Keratinocyte (primary cell): ENCODE data around the gene PPP2R5E. TPM values are rescaled to one million over a fixed set of nuclear protein-coding genes. Genes with fewer than 3 reads are reported as not detected.

ENCODE experiments used
- DNase-seq: peaks from one replicate; pipeline ENCODE4 v3.0.0-alpha.2; 2011; ENCODE audit warnings: low read depth, missing footprints, low spot score
- FAIRE-seq: peaks from 2 replicates; lab custom pipeline; 2011; peaks lifted over from hg19 to GRCh38; lab: Jason Lieb, UNC
- H2AFZ ChIP-seq: 2 replicates; pipeline ENCODE4 v1.6.0; 2012; ENCODE audit warnings: low read length, control low read depth, inconsistent platforms; ENCODE audit not compliant: control insufficient read depth
- H3K27ac ChIP-seq: 2 replicates; pipeline ENCODE4 v1.5.1; 2011; ENCODE audit warnings: low read length; ENCODE audit not compliant: control insufficient read depth, insufficient read depth
- H3K27me3 ChIP-seq: 3 replicates; pipeline ENCODE4 v1.6.0; 2011; ENCODE audit warnings: low read length; ENCODE audit not compliant: control insufficient read depth, insufficient read depth; ENCODE audit errors: extremely low read depth
- H3K36me3 ChIP-seq, 2 experiments: 2 replicates in 1 of 2; 3 replicates in 1 of 2; pipeline ENCODE4 v1.5.1; 2011; ENCODE audit warnings: low read length in 2 of 2, mild to moderate bottlenecking in 1 of 2; ENCODE audit not compliant: control insufficient read depth in 2 of 2, insufficient read depth in 2 of 2; ENCODE audit errors: extremely low read depth in 1 of 2
- H3K4me1 ChIP-seq: 3 replicates; pipeline ENCODE4 v1.5.1; 2011; ENCODE audit warnings: low read length; ENCODE audit not compliant: control insufficient read depth, insufficient read depth; ENCODE audit errors: extremely low read depth
- H3K4me2 ChIP-seq: 3 replicates; pipeline ENCODE4 v1.6.0; 2011; ENCODE audit warnings: low read depth, low read length; ENCODE audit not compliant: control insufficient read depth, insufficient read depth; ENCODE audit errors: extremely low read depth
- H3K4me3 ChIP-seq, 3 experiments: fragments of 200-600 bp in 1 of 3; sonication (generic) in 1 of 3; 2 replicates in 2 of 3; 3 replicates in 1 of 3; pipeline ENCODE4 v1.5.1; 2011 to 2016; ENCODE audit warnings: low read length in 3 of 3, mild to moderate bottlenecking in 3 of 3, control low read depth in 2 of 3, inconsistent platforms in 1 of 3, low read depth in 1 of 3, mixed read lengths in 1 of 3, mixed run types in 1 of 3, moderate library complexity in 1 of 3; ENCODE audit not compliant: control insufficient read depth in 2 of 3, insufficient read depth in 2 of 3; ENCODE audit errors: extremely low read depth in 1 of 3
- H3K79me2 ChIP-seq: 2 replicates; pipeline ENCODE4 v1.6.0; 2012; ENCODE audit warnings: low read length; ENCODE audit not compliant: control insufficient read depth, insufficient read depth
- H3K9ac ChIP-seq: 3 replicates; pipeline ENCODE4 v1.6.0; 2011; ENCODE audit warnings: low read length; ENCODE audit not compliant: control insufficient read depth, insufficient read depth; ENCODE audit errors: extremely low read depth
- H3K9me1 ChIP-seq: 3 replicates; pipeline ENCODE4 v1.6.0; 2011; ENCODE audit warnings: low read length; ENCODE audit not compliant: control insufficient read depth, insufficient read depth; ENCODE audit errors: extremely low read depth
- H3K9me3 ChIP-seq: 2 replicates; pipeline ENCODE4 v1.5.1; 2012; ENCODE audit warnings: low read depth, low read length; ENCODE audit not compliant: control insufficient read depth
- H4K20me1 ChIP-seq: 3 replicates; pipeline ENCODE4 v1.6.0; 2011; ENCODE audit warnings: low read length; ENCODE audit not compliant: control insufficient read depth, insufficient read depth; ENCODE audit errors: extremely low read depth
- EZH2 ChIP-seq: IDR thresholded peaks from one replicate; pipeline ENCODE4 v1.6.1; 2012; ENCODE audit warnings: inconsistent platforms, mild to moderate bottlenecking, low read length, moderate library complexity
- dilution Hi-C: fragments of 300-500 bp; cut with MboI; formaldehyde crosslinking; loops from one replicate; pipeline ENCODE4 v1.7.0; 2020; ENCODE audit warnings: low sequenced_read_pairs; ENCODE audit not compliant: extremely low pct_ligation_motif_present
- polyA plus RNA-seq, 5 experiments: library from polyadenylated mRNA; depleted of rRNA in 3 of 5; stranded (reverse) in 3 of 5; stranded (forward) in 1 of 5; unstranded in 1 of 5; fragments of >200 nt; gene quantifications; 1 replicate in 1 of 5; 2 replicates in 3 of 5; 3 replicates in 1 of 5; pipeline versions ENCODE4 v1.2.1 to v1.2.3, GENCODE V29; 2011 to 2012; ENCODE audit warnings: missing spikeins in 2 of 5, low read depth in 1 of 5, low replicate concordance in 1 of 5
- TF ChIP-seq, protein P1 (sequence below), 3 experiments: IDR thresholded peaks in 1 of 3; conservative IDR thresholded peaks in 1 of 3; optimal IDR thresholded peaks in 1 of 3; 2 replicates in 2 of 3; 3 replicates in 1 of 3; pipeline versions ENCODE3 to v1.5.1; 2011; ENCODE audit warnings: low read length in 3 of 3, mild to moderate bottlenecking in 3 of 3, moderate library complexity in 2 of 3, control low read depth in 1 of 3, inconsistent platforms in 1 of 3; ENCODE audit not compliant: insufficient read depth in 2 of 3; ENCODE audit errors: extremely low read depth in 1 of 3

The PPP2R5E gene
- polyA plus RNA-seq, 1 donor (not counting 4 experiments of a cell fraction or from before 2014, with no cell fraction given): 22.7 TPM

DNA sequence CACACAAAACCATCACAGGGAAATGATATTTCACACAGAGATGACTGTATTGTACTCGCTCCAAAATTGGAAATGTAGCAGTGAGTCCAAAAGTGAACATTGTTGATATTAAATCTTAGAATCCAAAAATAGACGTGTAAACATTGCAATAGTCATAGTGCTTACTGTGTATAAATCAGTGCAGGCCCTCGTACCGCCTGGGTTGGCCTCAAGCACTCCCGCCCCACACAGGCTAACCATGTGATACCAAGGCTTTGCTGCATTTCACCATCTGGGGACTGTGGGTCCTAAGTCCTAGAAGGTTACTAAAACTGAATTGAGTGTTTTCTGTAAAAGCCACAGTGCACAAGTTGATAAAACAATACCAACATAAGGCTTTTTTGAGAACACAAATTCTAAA, 107.3 kb downstream of the PPP2R5E start:
- Histone ChIP-seq H3K36me3 (no peaks in the 10 kb centered on the region), H2AFZ (no peak overlapping the region), H3K4me3 (no peak overlapping the region), H3K9me3 (no peaks in the 10 kb centered on the region), H3K79me2 (peaks cover 59% of the 10 kb centered on the region), H3K9me1 (no peaks in the 10 kb centered on the region), H3K4me2 (no peak overlapping the region), H4K20me1 (peaks cover 3% of the 10 kb centered on the region), H3K27ac (no peak overlapping the region), H3K4me1 (peaks cover 15% of the 10 kb centered on the region), H3K27me3 (no peaks in the 10 kb centered on the region), H3K9ac (no peak overlapping the region)
- no peak for FAIRE-seq
- dilution Hi-C loops: no loop called here
- TF ChIP-seq EZH2: no peak
- TF ChIP-seq, protein P1, sequence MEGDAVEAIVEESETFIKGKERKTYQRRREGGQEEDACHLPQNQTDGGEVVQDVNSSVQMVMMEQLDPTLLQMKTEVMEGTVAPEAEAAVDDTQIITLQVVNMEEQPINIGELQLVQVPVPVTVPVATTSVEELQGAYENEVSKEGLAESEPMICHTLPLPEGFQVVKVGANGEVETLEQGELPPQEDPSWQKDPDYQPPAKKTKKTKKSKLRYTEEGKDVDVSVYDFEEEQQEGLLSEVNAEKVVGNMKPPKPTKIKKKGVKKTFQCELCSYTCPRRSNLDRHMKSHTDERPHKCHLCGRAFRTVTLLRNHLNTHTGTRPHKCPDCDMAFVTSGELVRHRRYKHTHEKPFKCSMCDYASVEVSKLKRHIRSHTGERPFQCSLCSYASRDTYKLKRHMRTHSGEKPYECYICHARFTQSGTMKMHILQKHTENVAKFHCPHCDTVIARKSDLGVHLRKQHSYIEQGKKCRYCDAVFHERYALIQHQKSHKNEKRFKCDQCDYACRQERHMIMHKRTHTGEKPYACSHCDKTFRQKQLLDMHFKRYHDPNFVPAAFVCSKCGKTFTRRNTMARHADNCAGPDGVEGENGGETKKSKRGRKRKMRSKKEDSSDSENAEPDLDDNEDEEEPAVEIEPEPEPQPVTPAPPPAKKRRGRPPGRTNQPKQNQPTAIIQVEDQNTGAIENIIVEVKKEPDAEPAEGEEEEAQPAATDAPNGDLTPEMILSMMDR (optimal IDR thresholded peaks at IDR 0.05 in 1 of 3, IDR thresholded peaks at IDR 0.05 in 1 of 3, conservative IDR thresholded peaks at IDR 0.05 in 1 of 3; ENCODE audit: extremely low read depth in 1 of 3, insufficient read depth in 2 of 3, low read length in 3 of 3): no peak
- DNase-seq: no peak

DNA sequence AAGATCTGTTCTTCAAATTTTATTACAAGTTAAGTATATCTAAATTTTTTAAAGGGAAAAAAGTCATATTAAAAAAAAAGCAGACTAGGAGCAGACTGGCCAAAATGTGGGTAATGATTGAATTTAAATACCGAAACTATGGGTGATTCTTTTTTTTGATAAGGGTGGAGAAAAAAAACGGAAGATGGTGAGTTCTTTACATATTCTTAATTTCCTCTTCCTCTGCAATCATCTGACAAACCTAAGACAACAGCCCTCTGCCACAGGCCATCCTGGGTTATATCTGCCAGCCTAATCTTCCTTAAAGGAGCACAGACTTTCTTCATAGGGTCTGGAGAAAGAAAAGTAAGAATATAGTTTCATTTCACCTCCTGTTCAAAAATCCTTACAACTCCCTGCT, 108.0 kb downstream of the PPP2R5E start:
- peaks cover 56% of the 10 kb centered on the region for H3K79me2 ChIP-seq

More for the DNA sequence above, 108.0 kb downstream of the PPP2R5E start:
- Histone ChIP-seq H2AFZ (no peak overlapping the region), H4K20me1 (peaks cover 3% of the 10 kb centered on the region), H3K9me1 (no peaks in the 10 kb centered on the region), H3K4me1 (peaks cover 15% of the 10 kb centered on the region), H3K4me3 (no peak overlapping the region), H3K27me3 (no peaks in the 10 kb centered on the region), H3K36me3 (no peaks in the 10 kb centered on the region), H3K9ac (no peak overlapping the region), H3K4me2 (no peak overlapping the region), H3K27ac (no peak overlapping the region), H3K9me3 (no peaks in the 10 kb centered on the region)
- dilution Hi-C loops: no loop called here
- TF ChIP-seq EZH2: no peak
- TF ChIP-seq, protein P1 (optimal IDR thresholded peaks at IDR 0.05 in 1 of 3, IDR thresholded peaks at IDR 0.05 in 1 of 3, conservative IDR thresholded peaks at IDR 0.05 in 1 of 3; ENCODE audit: extremely low read depth in 1 of 3, insufficient read depth in 2 of 3, low read length in 3 of 3): no peak
- DNase-seq (no peak), FAIRE-seq (no peak)
